H7 (cell line): Measurements from ENCODE around the gene PRUNE1. TPM values are rescaled to one million over a fixed set of nuclear protein-coding genes. Genes with fewer than 3 reads are reported as not detected.

ENCODE experiments used
- DNase-seq: peaks from one replicate; pipeline ENCODE4 v3.0.0; 2012
- H3K27me3 ChIP-seq: 2 replicates; pipeline ENCODE4 v1.6.0; 2011; ENCODE audit warnings: mild to moderate bottlenecking, low read length; ENCODE audit not compliant: control insufficient read depth, insufficient read depth
- H3K36me3 ChIP-seq: replicated peaks from 2 replicates; pipeline ENCODE4 v1.5.1; 2011; ENCODE audit warnings: low read length; ENCODE audit not compliant: control insufficient read depth, insufficient read depth
- H3K4me3 ChIP-seq: 2 replicates; pipeline ENCODE4 v1.5.1; 2011; ENCODE audit warnings: low read depth, mild to moderate bottlenecking, control low read depth, low read length, moderate library complexity; ENCODE audit not compliant: insufficient read depth
- total RNA-seq: library from RNA; depleted of rRNA; stranded (reverse); fragments of >200 nt; shearing (Covaris generic); gene quantifications from 2 replicates; pipeline ENCODE4 v1.2.3, GENCODE V29; 2014; rRNA removed

Gene PRUNE1
- total RNA-seq, 1 experiment from 2014 or later = 33.5 TPM

- H3K4me3 ChIP-seq = peak overlapping the region; percentile 93
- no peaks in the 10 kb centered on the region for H3K27me3 ChIP-seq
- H3K36me3 ChIP-seq = peaks cover 2% of the 10 kb centered on the region
- DNase-seq = no peak
Measured at GRCh38 chr1:151060657-151061421, 52.6 kb downstream of the PRUNE1 start.

- H3K36me3 ChIP-seq = peaks cover 2% of the 10 kb centered on the region
- no peak for DNase-seq
Measured at GRCh38 chr1:151061704-151062103, 53.5 kb downstream of the PRUNE1 start.

GRCh38 chr1:151062741-151063371 lies 54.6 kb downstream of the PRUNE1 start:
- Histone ChIP-seq H3K36me3 (no peaks in the 10 kb centered on the region; the same call in none of the 2 replicates), H3K27me3 (no peaks in the 10 kb centered on the region), H3K4me3 (no peak overlapping the region)
- no peak for DNase-seq

More at GRCh38 chr1:151061704-151062103, 53.5 kb downstream of the PRUNE1 start:
- no peaks in the 10 kb centered on the region for H3K27me3 ChIP-seq
- H3K4me3 ChIP-seq = peak overlapping the region; percentile 93; the same call in 1 of the 2 replicates

- Histone ChIP-seq H3K36me3 (no peaks in the 10 kb centered on the region; the same call in none of the 2 replicates), H3K27me3 (no peaks in the 10 kb centered on the region), H3K4me3 (no peak overlapping the region)
- no peak for DNase-seq
Measured at GRCh38 chr1:151065089-151065645, 56.9 kb downstream of the PRUNE1 start.

GRCh38 chr1:151067185-151067584 lies 58.9 kb downstream of the PRUNE1 start:
- no peaks in the 10 kb centered on the region; the same call in none of the 2 replicates for H3K36me3 ChIP-seq
- H3K27me3 ChIP-seq = no peaks in the 10 kb centered on the region
- DNase-seq = no peak
- H3K4me3 ChIP-seq = no peak overlapping the region

GRCh38 chr1:151069103-151069486 lies 60.8 kb downstream of the PRUNE1 start:
- H3K27me3 ChIP-seq = no peaks in the 10 kb centered on the region
- no peak for DNase-seq
- no peaks in the 10 kb centered on the region; the same call in none of the 2 replicates for H3K36me3 ChIP-seq
- H3K4me3 ChIP-seq = no peak overlapping the region

GRCh38 chr1:151070474-151071276 lies 62.4 kb downstream of the PRUNE1 start, which contains the start of gene GABPB2:
Gene GABPB2 (plus strand): TSS chr1:151070761. CDS start chr1:151088190, 17,429 bp downstream.
- H3K36me3 ChIP-seq = no peaks in the 10 kb centered on the region; the same call in 1 of the 2 replicates
- peak; percentile 97 for DNase-seq
- H3K27me3 ChIP-seq = no peaks in the 10 kb centered on the region
- peak within 1 kb of the TSS; percentile 79 for H3K4me3 ChIP-seq

- Histone ChIP-seq H3K27me3 (no peaks in the 10 kb centered on the region), H3K4me3 (no peak overlapping the region), H3K36me3 (no peaks in the 10 kb centered on the region)
- peak; percentile 2 for DNase-seq
Measured at GRCh38 chr1:151072224-151072623, 64.0 kb downstream of the PRUNE1 start.

Other genes with a start within 250 kb of the PRUNE1 start
- gene CTSS, start 242.7 kb upstream of the PRUNE1 start, total RNA-seq = not detected in 2 replicates
- gene CTSK, start 200.2 kb upstream of the PRUNE1 start, total RNA-seq = 170 and 277 TPM in 2 replicates
- 38.6 and 53.4 TPM in 2 replicates for gene ARNT, start 131.8 kb upstream of the PRUNE1 start, total RNA-seq
- gene CTXND2, start 121.3 kb upstream of the PRUNE1 start, total RNA-seq = not detected in 2 replicates
- gene SETDB1, start 82.1 kb upstream of the PRUNE1 start, total RNA-seq = 67.9 and 74.9 TPM in 2 replicates
- gene CERS2, start 33.6 kb upstream of the PRUNE1 start, total RNA-seq = 248 and 297 TPM in 2 replicates
- gene ANXA9, start 26.2 kb upstream of the PRUNE1 start, total RNA-seq = 0.62 and 1.6 TPM in 2 replicates
- 12.6 and 18.4 TPM in 2 replicates for gene MINDY1, start 1.5 kb upstream of the PRUNE1 start, total RNA-seq
- gene BNIPL, start 28.1 kb downstream of the PRUNE1 start, total RNA-seq = 0.48 and 0.96 TPM in 2 replicates
- 4.7 and 5.9 TPM in 2 replicates for gene C1orf56, start 39.3 kb downstream of the PRUNE1 start, total RNA-seq
- 72.1 and 78.6 TPM in 2 replicates for gene CDC42SE1, start 51.2 kb downstream of the PRUNE1 start, total RNA-seq
- 37.2 and 45.9 TPM in 2 replicates for gene MLLT11, start 51.9 kb downstream of the PRUNE1 start, total RNA-seq
- 4.0 and 5.8 TPM in 2 replicates for gene GABPB2, start 62.3 kb downstream of the PRUNE1 start, total RNA-seq
- 6.1 and 8.0 TPM in 2 replicates for gene SEMA6C, start 138.2 kb downstream of the PRUNE1 start, total RNA-seq
- gene TNFAIP8L2, start 148.2 kb downstream of the PRUNE1 start, total RNA-seq = 0.14 and 0.15 TPM in 2 replicates
- gene LYSMD1, start 157.5 kb downstream of the PRUNE1 start, total RNA-seq = 20.0 and 22.5 TPM in 2 replicates
- 76.1 and 78.8 TPM in 2 replicates for gene SCNM1, start 157.7 kb downstream of the PRUNE1 start, total RNA-seq
- 0.80 TPM in 1 of 2 replicates, not detected in the other for gene TMOD4, start 167.5 kb downstream of the PRUNE1 start, total RNA-seq
- 167 and 180 TPM in 2 replicates for gene VPS72, start 181.7 kb downstream of the PRUNE1 start, total RNA-seq
- 79.7 and 86.6 TPM in 2 replicates for gene PIP5K1A, start 190.1 kb downstream of the PRUNE1 start, total RNA-seq
- gene PSMD4, start 246.3 kb downstream of the PRUNE1 start, total RNA-seq = 373 and 381 TPM in 2 replicates